ENCODE results near the gene TNXB. TPM values are rescaled to one million over a fixed set of nuclear protein-coding genes. Genes with fewer than 3 reads are reported as not detected.

The TNXB gene
- total RNA-seq, 1 experiment from 2014 or later: 1.8 TPM

- no peaks in the 10 kb centered on the region for H3K27me3 ChIP-seq (ENCODE audit: control insufficient read depth, insufficient read depth, low read length)
- CTCF ChIA-PET: interaction anchor here (0.6 to 1.0 kb wide), 2 partner anchors 10 to 84 kb away, joined by 3 read pairs; no protein-coding TSS in a partner anchor
- intact Hi-C loops (cut with micrococcal nuclease; ENCODE audit: unreplicated experiment): no loop called here
Measured at GRCh38 chr6:32087574-32088486, 21.3 kb downstream of the TNXB start.

DNA sequence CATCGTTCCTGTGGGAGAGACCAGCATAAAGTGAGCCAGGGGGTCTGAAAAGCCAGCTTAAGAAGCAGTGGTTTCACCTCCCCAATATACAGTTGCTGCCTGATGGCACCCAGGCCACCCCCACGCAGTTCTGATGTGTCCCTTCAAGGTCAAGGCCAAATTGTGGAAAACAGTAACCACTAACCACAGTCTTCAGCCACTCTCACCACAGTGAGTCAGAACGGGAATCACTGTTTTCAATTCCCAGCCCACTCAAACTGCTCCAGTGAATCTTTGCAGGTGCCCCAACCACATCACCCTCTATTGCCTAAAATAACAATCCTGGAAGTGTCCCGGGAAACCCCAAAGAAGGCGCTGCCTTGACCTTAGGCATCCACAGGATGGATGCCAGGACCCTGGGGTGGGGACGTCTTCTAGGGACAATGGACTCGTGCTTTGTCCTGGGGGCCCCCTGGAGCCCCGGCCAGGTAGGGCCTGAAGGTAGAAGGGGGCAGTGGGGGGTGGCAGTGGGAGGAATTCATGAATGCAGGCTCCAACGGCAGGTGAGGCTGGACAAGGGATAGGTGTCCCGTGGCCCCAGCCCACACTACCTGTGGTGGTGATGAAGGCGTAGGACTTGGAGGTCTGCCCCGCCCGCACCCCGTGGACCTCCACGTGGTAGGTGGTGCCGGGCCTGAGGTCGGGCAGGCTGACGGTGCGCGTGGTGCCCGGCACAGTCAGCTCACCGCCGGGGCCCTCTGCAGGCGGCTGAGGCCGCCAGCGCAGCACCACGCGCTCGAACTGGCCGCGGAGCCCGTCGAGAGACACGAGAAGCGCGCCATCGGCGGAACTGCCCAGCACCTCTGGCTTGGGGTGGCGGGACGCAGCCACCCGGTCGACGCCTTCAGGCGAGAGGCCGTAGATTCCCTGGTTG is 22.2 kb downstream of the TNXB start:
- Histone ChIP-seq H3K36me3 (ENCODE audit: control insufficient read depth, insufficient read depth, low read length) (no peaks in the 10 kb centered on the region), H3K9me3 (ENCODE audit: control insufficient read depth, insufficient read depth, low read depth, low read length) (no peaks in the 10 kb centered on the region), H3K27ac (ENCODE audit: low read length) (no peak overlapping the region), H3K4me1 (ENCODE audit: control insufficient read depth, insufficient read depth, low read length) (no peaks in the 10 kb centered on the region), H3K4me3 (ENCODE audit: low read depth in 2 of 2, low read length in 2 of 2) (no peak overlapping the region), H3K27me3 (ENCODE audit: control insufficient read depth, insufficient read depth, low read length) (no peaks in the 10 kb centered on the region)
- in situ Hi-C loops (cut with HindIII; ENCODE audit: low pct_unique_long_range_greater_than_20kb, low sequenced_read_pairs): no loop called here
- DNase-seq (ENCODE audit: low read depth, low spot score): no peak
- intact Hi-C loops (cut with micrococcal nuclease; ENCODE audit: unreplicated experiment): no loop called here
- peak; percentile 10 for ATAC-seq
- no TSS peak for BruUV-seq (replicated peaks)
- CTCF ChIA-PET: no interaction called here
- no peak for TF ChIP-seq TCF7L2 (IDR thresholded peaks at IDR 0.05; ENCODE audit: low read depth, low read length)
- no peak for TF ChIP-seq SIN3A (IDR thresholded peaks at IDR 0.05; ENCODE audit: borderline replicate concordance, insufficient read depth, low read depth, low read length)
- TF ChIP-seq POLR2AphosphoS5 (IDR thresholded peaks at IDR 0.05; ENCODE audit: low read depth, low read length): no peak
- TF ChIP-seq, protein P1, sequence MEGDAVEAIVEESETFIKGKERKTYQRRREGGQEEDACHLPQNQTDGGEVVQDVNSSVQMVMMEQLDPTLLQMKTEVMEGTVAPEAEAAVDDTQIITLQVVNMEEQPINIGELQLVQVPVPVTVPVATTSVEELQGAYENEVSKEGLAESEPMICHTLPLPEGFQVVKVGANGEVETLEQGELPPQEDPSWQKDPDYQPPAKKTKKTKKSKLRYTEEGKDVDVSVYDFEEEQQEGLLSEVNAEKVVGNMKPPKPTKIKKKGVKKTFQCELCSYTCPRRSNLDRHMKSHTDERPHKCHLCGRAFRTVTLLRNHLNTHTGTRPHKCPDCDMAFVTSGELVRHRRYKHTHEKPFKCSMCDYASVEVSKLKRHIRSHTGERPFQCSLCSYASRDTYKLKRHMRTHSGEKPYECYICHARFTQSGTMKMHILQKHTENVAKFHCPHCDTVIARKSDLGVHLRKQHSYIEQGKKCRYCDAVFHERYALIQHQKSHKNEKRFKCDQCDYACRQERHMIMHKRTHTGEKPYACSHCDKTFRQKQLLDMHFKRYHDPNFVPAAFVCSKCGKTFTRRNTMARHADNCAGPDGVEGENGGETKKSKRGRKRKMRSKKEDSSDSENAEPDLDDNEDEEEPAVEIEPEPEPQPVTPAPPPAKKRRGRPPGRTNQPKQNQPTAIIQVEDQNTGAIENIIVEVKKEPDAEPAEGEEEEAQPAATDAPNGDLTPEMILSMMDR (IDR thresholded peaks at IDR 0.05): no peak
- TF ChIP-seq, protein P2, sequence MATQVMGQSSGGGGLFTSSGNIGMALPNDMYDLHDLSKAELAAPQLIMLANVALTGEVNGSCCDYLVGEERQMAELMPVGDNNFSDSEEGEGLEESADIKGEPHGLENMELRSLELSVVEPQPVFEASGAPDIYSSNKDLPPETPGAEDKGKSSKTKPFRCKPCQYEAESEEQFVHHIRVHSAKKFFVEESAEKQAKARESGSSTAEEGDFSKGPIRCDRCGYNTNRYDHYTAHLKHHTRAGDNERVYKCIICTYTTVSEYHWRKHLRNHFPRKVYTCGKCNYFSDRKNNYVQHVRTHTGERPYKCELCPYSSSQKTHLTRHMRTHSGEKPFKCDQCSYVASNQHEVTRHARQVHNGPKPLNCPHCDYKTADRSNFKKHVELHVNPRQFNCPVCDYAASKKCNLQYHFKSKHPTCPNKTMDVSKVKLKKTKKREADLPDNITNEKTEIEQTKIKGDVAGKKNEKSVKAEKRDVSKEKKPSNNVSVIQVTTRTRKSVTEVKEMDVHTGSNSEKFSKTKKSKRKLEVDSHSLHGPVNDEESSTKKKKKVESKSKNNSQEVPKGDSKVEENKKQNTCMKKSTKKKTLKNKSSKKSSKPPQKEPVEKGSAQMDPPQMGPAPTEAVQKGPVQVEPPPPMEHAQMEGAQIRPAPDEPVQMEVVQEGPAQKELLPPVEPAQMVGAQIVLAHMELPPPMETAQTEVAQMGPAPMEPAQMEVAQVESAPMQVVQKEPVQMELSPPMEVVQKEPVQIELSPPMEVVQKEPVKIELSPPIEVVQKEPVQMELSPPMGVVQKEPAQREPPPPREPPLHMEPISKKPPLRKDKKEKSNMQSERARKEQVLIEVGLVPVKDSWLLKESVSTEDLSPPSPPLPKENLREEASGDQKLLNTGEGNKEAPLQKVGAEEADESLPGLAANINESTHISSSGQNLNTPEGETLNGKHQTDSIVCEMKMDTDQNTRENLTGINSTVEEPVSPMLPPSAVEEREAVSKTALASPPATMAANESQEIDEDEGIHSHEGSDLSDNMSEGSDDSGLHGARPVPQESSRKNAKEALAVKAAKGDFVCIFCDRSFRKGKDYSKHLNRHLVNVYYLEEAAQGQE (IDR thresholded peaks at IDR 0.05; ENCODE audit: insufficient read depth in 1 of 2, low read depth in 2 of 2, low read length in 1 of 2): no peak
- POLR2A ChIA-PET: no interaction called here

More at GRCh38 chr6:32087574-32088486, 21.3 kb downstream of the TNXB start:
- no peak for TF ChIP-seq TCF7L2 (IDR thresholded peaks at IDR 0.05; ENCODE audit: low read depth, low read length)
- TF ChIP-seq, protein P1 (IDR thresholded peaks at IDR 0.05): peak; percentile 85
- TF ChIP-seq POLR2AphosphoS5 (IDR thresholded peaks at IDR 0.05; ENCODE audit: low read depth, low read length): no peak
- no peak for TF ChIP-seq SIN3A (IDR thresholded peaks at IDR 0.05; ENCODE audit: borderline replicate concordance, insufficient read depth, low read depth, low read length)
- no peaks in the 10 kb centered on the region for H3K36me3 ChIP-seq (ENCODE audit: control insufficient read depth, insufficient read depth, low read length)
- H3K9me3 ChIP-seq (ENCODE audit: control insufficient read depth, insufficient read depth, low read depth, low read length): no peaks in the 10 kb centered on the region
- DNase-seq (ENCODE audit: low read depth, low spot score) (peak; percentile 10), ATAC-seq (peak; percentile 95)
- no peak overlapping the region; the same call in 1 of the 2 replicates for H3K27ac ChIP-seq (ENCODE audit: low read length)
- no TSS peak for BruUV-seq (replicated peaks)
- POLR2A ChIA-PET: no interaction called here
- no peaks in the 10 kb centered on the region for H3K4me1 ChIP-seq (ENCODE audit: control insufficient read depth, insufficient read depth, low read length)
- no peak overlapping the region for H3K4me3 ChIP-seq (ENCODE audit: low read depth in 2 of 2, low read length in 2 of 2)
- in situ Hi-C loops (cut with HindIII; ENCODE audit: low pct_unique_long_range_greater_than_20kb, low sequenced_read_pairs): no loop called here
